Measurements from ENCODE around the gene PDZD2.
"Not testable (repeated sequence)": the region's sequence is repeated elsewhere in the genome, so short reads cannot be mapped to it uniquely, and the experiment has no call there.

The PDZD2 gene

GRCh38 chr5:31638748-31639418, at the start of gene PDZD2:
TSS of gene PDZD2 (plus strand) at chr5:31639131.
- Mint-ChIP-seq H3K27ac (peak within 1 kb of the TSS; percentile 78), H3K4me3 (peak within 1 kb of the TSS; percentile 83), H3K27me3 (peaks cover 20 to 22% of the 10 kb centered on the region in 2 donors), H3K9me3 (no peaks in the 10 kb centered on the region), H3K36me3 (no peaks in the 10 kb centered on the region), H3K4me1 (peaks cover 12% of the 10 kb centered on the region in 2 donors)
- ATAC-seq (replicated peaks) (peak; percentile 80 to 81), DNase-seq (peak; percentile 65)

GRCh38 chr5:31593665-31594064, 45.3 kb upstream of the PDZD2 start:
- DNase-seq: no peak
- Mint-ChIP-seq H3K4me3 (no peak overlapping the region), H3K27ac (no peak overlapping the region), H3K27me3 (peaks cover 4 to 5% of the 10 kb centered on the region in 2 donors), H3K9me3 (no peaks in the 10 kb centered on the region), H3K4me1 (peaks cover 2 to 9% of the 10 kb centered on the region in 2 donors), H3K36me3 (no peaks in the 10 kb centered on the region)
- no peak for ATAC-seq (replicated peaks)

- Mint-ChIP-seq H3K36me3 (no peaks in the 10 kb centered on the region), H3K4me3 (no peak overlapping the region), H3K27ac (no peak overlapping the region), H3K27me3 (peaks cover 4 to 5% of the 10 kb centered on the region in 2 donors), H3K4me1 (peaks cover 4 to 12% of the 10 kb centered on the region in 2 donors), H3K9me3 (no peaks in the 10 kb centered on the region)
- DNase-seq: no peak
- ATAC-seq (replicated peaks): no peak
Measured at GRCh38 chr5:31596354-31596753, 42.6 kb upstream of the PDZD2 start.

GRCh38 chr5:31598640-31599611, 40.0 kb upstream of the PDZD2 start:
- Mint-ChIP-seq H3K4me3 (peak overlapping the region in 1 of 2 donors; percentile 19), H3K36me3 (no peaks in the 10 kb centered on the region), H3K4me1 (peaks cover 6 to 12% of the 10 kb centered on the region in 2 donors), H3K9me3 (no peaks in the 10 kb centered on the region), H3K27ac (no peak overlapping the region), H3K27me3 (peaks cover 3 to 5% of the 10 kb centered on the region in 2 donors)
- DNase-seq: no peak
- peak; percentile 79 to 81 for ATAC-seq (replicated peaks)

DNA sequence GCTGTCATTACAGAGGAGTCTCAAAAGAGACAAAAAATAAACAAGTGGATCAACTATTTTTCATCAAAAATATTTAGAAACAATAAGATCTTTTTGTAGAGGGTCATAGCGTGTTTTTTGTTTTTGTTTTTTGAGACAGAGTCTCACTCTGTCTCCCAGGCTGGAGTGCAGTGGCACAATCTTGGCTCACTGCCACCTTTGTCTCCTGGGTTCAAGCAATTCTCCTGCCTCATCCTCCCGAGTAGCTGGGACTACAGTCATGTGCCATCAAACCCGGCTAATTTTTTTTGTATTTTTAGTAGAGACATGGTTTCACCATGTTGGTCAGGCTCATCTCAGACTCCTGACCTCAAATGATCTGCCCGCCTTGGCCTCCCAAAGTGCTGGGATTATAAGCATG, 36.6 kb upstream of the PDZD2 start:
- H3K4me1 Mint-ChIP-seq: peaks cover 6 to 12% of the 10 kb centered on the region in 2 donors
- not testable (repeated sequence) for H3K4me3 Mint-ChIP-seq; H3K9me3 Mint-ChIP-seq; DNase-seq; H3K36me3 Mint-ChIP-seq; H3K27me3 Mint-ChIP-seq; ATAC-seq (replicated peaks); H3K27ac Mint-ChIP-seq

- no peaks in the 10 kb centered on the region for H3K9me3 Mint-ChIP-seq
- H3K27me3 Mint-ChIP-seq: peaks cover 3 to 8% of the 10 kb centered on the region in 2 donors
- no peaks in the 10 kb centered on the region for H3K36me3 Mint-ChIP-seq
- DNase-seq (no peak), ATAC-seq (replicated peaks) (no peak)
- no peak overlapping the region for H3K4me3 Mint-ChIP-seq
- peaks cover 0 to 2% of the 10 kb centered on the region in 2 donors for H3K4me1 Mint-ChIP-seq
- H3K27ac Mint-ChIP-seq: no peak overlapping the region
Measured at GRCh38 chr5:31604240-31604639, 34.7 kb upstream of the PDZD2 start.

DNA sequence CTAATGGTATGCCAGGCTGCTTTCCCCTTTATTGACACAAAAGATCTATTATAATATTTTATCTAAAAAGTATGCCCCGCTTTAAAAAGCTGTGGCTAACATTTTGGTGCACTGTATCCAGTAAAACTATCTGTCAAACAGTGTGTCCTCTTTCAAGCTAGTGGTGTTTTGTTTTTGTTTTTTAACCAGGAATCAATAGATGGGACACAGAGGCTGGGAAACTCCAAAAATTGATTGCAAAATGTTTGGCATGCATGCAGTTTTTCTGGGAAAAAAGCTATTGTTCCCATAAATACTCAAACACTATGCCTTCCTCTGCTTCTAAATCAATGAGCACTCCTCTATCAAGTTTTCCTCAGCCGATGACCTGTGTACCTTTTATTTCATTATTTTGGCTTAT, 34.3 kb upstream of the PDZD2 start:
- Mint-ChIP-seq H3K4me1 (peaks cover 0 to 2% of the 10 kb centered on the region in 2 donors), H3K27me3 (peaks cover 3 to 8% of the 10 kb centered on the region in 2 donors), H3K9me3 (no peaks in the 10 kb centered on the region), H3K4me3 (no peak overlapping the region), H3K36me3 (no peaks in the 10 kb centered on the region), H3K27ac (no peak overlapping the region)
- ATAC-seq (replicated peaks) (no peak), DNase-seq (no peak)

- H3K4me1 Mint-ChIP-seq: peaks cover 0 to 2% of the 10 kb centered on the region in 2 donors
- no peak overlapping the region for H3K27ac Mint-ChIP-seq
- no peaks in the 10 kb centered on the region for H3K36me3 Mint-ChIP-seq
- peaks cover 3 to 8% of the 10 kb centered on the region in 2 donors for H3K27me3 Mint-ChIP-seq
- ATAC-seq (replicated peaks): no peak
- no peak for DNase-seq
- H3K9me3 Mint-ChIP-seq: no peaks in the 10 kb centered on the region
- H3K4me3 Mint-ChIP-seq: no peak overlapping the region
Measured at GRCh38 chr5:31605920-31606319, 33.0 kb upstream of the PDZD2 start.

GRCh38 chr5:31607546-31607945, 31.4 kb upstream of the PDZD2 start:
- H3K9me3 Mint-ChIP-seq: no peaks in the 10 kb centered on the region
- ATAC-seq (replicated peaks) (peak in 1 of 2 donors; percentile 10), DNase-seq (no peak)
- no peaks in the 10 kb centered on the region for H3K36me3 Mint-ChIP-seq
- H3K27me3 Mint-ChIP-seq: peaks cover 3 to 8% of the 10 kb centered on the region in 2 donors
- H3K27ac Mint-ChIP-seq: no peak overlapping the region
- H3K4me3 Mint-ChIP-seq: no peak overlapping the region
- H3K4me1 Mint-ChIP-seq: peaks cover 0 to 2% of the 10 kb centered on the region in 2 donors

DNA sequence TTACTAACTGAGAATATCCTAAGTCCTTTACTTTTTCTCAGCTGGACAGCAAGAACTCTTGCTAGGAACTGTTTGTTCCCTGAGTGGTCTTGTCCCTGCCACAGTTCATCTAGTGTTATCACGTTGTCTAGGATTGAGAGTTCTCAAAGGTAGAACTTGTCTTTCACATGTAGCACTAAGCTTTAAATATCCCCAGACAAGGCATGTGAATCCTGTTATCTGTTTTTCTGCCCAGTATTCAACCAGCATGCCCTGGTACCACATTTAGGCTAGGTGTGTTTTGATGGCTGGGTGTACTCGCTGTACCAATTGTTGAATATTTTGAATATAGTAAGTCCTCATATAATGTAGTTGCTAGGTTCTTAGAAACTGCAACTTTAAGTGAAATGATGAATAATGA, 27.9 kb upstream of the PDZD2 start:
- Mint-ChIP-seq H3K27me3 (peaks cover 5 to 10% of the 10 kb centered on the region in 2 donors), H3K36me3 (no peaks in the 10 kb centered on the region), H3K9me3 (no peaks in the 10 kb centered on the region), H3K4me1 (no peaks in the 10 kb centered on the region), H3K27ac (no peak overlapping the region), H3K4me3 (no peak overlapping the region)
- no peak for DNase-seq
- no peak for ATAC-seq (replicated peaks)

DNA sequence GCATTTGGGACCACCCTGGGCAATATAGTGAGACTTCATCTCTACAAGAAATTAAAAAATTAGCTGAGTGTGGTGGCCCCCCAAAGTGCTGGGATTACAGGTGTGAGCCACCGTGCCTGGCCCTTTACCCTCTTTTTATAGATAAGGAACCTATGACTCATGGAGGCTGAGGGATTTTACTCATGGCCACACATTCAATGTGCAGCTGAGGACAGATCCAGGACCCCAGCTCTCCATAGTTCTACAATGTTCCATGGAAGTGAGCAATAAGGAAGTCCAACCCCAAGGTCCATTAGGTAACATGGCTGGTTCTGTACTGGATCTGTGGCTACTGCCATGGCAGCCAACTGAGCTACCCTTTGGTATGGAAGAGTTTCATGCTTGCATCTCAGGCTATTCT, 25.3 kb upstream of the PDZD2 start:
- peaks cover 0 to 1% of the 10 kb centered on the region in 2 donors for H3K4me1 Mint-ChIP-seq
- H3K9me3 Mint-ChIP-seq: peaks cover 0 to 9% of the 10 kb centered on the region in 2 donors
- no peak for DNase-seq
- no peaks in the 10 kb centered on the region for H3K36me3 Mint-ChIP-seq
- ATAC-seq (replicated peaks): no peak
- peaks cover 24 to 29% of the 10 kb centered on the region in 2 donors for H3K27me3 Mint-ChIP-seq
- no peak overlapping the region for H3K4me3 Mint-ChIP-seq
- no peak overlapping the region for H3K27ac Mint-ChIP-seq

- H3K27ac Mint-ChIP-seq: no peak overlapping the region
- H3K27me3 Mint-ChIP-seq: peaks cover 29 to 33% of the 10 kb centered on the region in 2 donors
- H3K4me1 Mint-ChIP-seq: peaks cover 0 to 2% of the 10 kb centered on the region in 2 donors
- no peak overlapping the region for H3K4me3 Mint-ChIP-seq
- DNase-seq (no peak), ATAC-seq (replicated peaks) (no peak)
- H3K9me3 Mint-ChIP-seq: peaks cover 0 to 9% of the 10 kb centered on the region in 2 donors
- no peaks in the 10 kb centered on the region for H3K36me3 Mint-ChIP-seq
Measured at GRCh38 chr5:31614151-31615020, 24.5 kb upstream of the PDZD2 start.

- Mint-ChIP-seq H3K4me1 (peaks cover 0 to 2% of the 10 kb centered on the region in 2 donors), H3K9me3 (peaks cover 0 to 9% of the 10 kb centered on the region in 2 donors), H3K4me3 (no peak overlapping the region), H3K27ac (no peak overlapping the region), H3K27me3 (peaks cover 40% of the 10 kb centered on the region in 2 donors), H3K36me3 (no peaks in the 10 kb centered on the region)
- ATAC-seq (replicated peaks) (no peak), DNase-seq (no peak)
Measured at GRCh38 chr5:31617867-31618266, 21.1 kb upstream of the PDZD2 start.

DNA sequence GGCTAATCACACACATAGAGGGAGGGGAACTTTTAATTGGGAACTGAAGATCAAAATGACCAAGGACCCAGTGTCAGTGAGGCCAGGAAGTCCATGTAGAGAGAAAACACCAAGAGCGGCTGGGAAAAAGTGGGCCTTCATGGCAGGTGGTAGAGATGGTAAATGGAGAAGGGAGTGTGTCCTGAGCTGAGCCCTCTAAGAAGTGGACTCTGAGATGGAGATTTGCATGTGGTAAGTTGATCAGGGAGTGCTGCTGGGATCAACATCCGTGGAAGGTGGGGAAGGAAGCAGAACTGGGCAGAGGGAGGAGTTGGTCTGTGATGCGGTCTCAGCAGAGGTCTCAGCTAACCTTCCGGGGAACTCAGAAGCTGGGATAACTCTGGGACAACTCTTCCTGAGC, 18.9 kb upstream of the PDZD2 start:
- peaks cover 40 to 43% of the 10 kb centered on the region in 2 donors for H3K27me3 Mint-ChIP-seq
- H3K36me3 Mint-ChIP-seq: no peaks in the 10 kb centered on the region
- H3K4me1 Mint-ChIP-seq: peaks cover 0 to 2% of the 10 kb centered on the region in 2 donors
- H3K27ac Mint-ChIP-seq: no peak overlapping the region
- no peak overlapping the region for H3K4me3 Mint-ChIP-seq
- ATAC-seq (replicated peaks) (no peak), DNase-seq (no peak)
- peaks cover 0 to 11% of the 10 kb centered on the region in 2 donors for H3K9me3 Mint-ChIP-seq

Data from stimulated activated naive B cell treated with anti-CD40 and anti-IgM and Interleukin-4, amounts not matched to agents 10 μg/mL and 1 μg/mL and 100 μg/mL, for 72 hours (primary cell).